PFSK-1 (cell line): ENCODE measurements around the gene SFXN3.

ENCODE experiments used
- FOXP2 ChIP-seq: optimal IDR thresholded peaks from 2 replicates; pipeline ENCODE3; 2011; ENCODE audit warnings: borderline replicate concordance, control low read depth, inconsistent platforms; ENCODE audit not compliant: insufficient read depth; ENCODE audit errors: extremely low read length, extremely low read depth
- POLR2AphosphoS5 ChIP-seq: IDR thresholded peaks from 2 replicates; pipeline ENCODE4 v1.6.1; 2012; ENCODE audit warnings: low read depth, mild to moderate bottlenecking, control low read depth, low read length, moderate library complexity
- SIN3A ChIP-seq: IDR thresholded peaks from 2 replicates; pipeline ENCODE4 v1.6.1; 2012; ENCODE audit warnings: mild to moderate bottlenecking, low read length, moderate library complexity, borderline replicate concordance; ENCODE audit not compliant: insufficient read depth
- TAF1 ChIP-seq: IDR thresholded peaks from 2 replicates; pipeline ENCODE4 v1.6.1; 2012; ENCODE audit warnings: low read length, control low read depth, borderline replicate concordance; ENCODE audit not compliant: insufficient read depth
- TF ChIP-seq, protein P1 (sequence below), 2 experiments: IDR thresholded peaks; 2 replicates each; pipeline versions ENCODE4 v1.6.1 to v1.8.0; 2011 to 2012; ENCODE audit warnings: low read depth in 2 of 2, low read length in 2 of 2, control low read depth in 1 of 2, inconsistent platforms in 1 of 2, mild to moderate bottlenecking in 1 of 2, moderate library complexity in 1 of 2; ENCODE audit not compliant: insufficient read depth in 1 of 2

SFXN3 gene

DNA sequence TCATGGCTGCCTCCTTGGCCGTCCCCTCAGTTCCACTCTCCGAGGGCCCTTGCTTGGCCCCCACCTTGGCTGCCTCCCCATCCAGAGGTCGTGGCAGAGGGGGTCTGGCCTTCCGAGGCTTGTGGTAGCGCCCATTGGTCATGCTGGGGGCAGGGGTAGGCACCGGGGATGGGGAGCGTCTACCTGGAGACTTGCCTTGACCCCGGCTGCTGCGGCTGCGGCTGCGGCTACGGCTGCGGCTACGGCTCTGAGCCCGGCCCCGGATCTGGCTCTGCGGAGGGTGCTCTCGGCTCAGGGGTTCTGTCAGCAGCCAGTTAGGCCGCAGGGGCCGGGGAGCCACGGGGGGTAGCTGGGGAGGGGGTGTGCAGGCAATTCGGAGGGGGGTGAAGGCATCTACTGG, 20.7 kb upstream of the SFXN3 start:
- TF ChIP-seq TAF1 = no peak
- TF ChIP-seq SIN3A = no peak
- no peak for TF ChIP-seq POLR2AphosphoS5
- TF ChIP-seq FOXP2 = no peak
- TF ChIP-seq, protein P1, sequence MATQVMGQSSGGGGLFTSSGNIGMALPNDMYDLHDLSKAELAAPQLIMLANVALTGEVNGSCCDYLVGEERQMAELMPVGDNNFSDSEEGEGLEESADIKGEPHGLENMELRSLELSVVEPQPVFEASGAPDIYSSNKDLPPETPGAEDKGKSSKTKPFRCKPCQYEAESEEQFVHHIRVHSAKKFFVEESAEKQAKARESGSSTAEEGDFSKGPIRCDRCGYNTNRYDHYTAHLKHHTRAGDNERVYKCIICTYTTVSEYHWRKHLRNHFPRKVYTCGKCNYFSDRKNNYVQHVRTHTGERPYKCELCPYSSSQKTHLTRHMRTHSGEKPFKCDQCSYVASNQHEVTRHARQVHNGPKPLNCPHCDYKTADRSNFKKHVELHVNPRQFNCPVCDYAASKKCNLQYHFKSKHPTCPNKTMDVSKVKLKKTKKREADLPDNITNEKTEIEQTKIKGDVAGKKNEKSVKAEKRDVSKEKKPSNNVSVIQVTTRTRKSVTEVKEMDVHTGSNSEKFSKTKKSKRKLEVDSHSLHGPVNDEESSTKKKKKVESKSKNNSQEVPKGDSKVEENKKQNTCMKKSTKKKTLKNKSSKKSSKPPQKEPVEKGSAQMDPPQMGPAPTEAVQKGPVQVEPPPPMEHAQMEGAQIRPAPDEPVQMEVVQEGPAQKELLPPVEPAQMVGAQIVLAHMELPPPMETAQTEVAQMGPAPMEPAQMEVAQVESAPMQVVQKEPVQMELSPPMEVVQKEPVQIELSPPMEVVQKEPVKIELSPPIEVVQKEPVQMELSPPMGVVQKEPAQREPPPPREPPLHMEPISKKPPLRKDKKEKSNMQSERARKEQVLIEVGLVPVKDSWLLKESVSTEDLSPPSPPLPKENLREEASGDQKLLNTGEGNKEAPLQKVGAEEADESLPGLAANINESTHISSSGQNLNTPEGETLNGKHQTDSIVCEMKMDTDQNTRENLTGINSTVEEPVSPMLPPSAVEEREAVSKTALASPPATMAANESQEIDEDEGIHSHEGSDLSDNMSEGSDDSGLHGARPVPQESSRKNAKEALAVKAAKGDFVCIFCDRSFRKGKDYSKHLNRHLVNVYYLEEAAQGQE (IDR thresholded peaks at IDR 0.05; ENCODE audit: insufficient read depth in 1 of 2, low read depth in 2 of 2, low read length in 2 of 2) = no peak

DNA sequence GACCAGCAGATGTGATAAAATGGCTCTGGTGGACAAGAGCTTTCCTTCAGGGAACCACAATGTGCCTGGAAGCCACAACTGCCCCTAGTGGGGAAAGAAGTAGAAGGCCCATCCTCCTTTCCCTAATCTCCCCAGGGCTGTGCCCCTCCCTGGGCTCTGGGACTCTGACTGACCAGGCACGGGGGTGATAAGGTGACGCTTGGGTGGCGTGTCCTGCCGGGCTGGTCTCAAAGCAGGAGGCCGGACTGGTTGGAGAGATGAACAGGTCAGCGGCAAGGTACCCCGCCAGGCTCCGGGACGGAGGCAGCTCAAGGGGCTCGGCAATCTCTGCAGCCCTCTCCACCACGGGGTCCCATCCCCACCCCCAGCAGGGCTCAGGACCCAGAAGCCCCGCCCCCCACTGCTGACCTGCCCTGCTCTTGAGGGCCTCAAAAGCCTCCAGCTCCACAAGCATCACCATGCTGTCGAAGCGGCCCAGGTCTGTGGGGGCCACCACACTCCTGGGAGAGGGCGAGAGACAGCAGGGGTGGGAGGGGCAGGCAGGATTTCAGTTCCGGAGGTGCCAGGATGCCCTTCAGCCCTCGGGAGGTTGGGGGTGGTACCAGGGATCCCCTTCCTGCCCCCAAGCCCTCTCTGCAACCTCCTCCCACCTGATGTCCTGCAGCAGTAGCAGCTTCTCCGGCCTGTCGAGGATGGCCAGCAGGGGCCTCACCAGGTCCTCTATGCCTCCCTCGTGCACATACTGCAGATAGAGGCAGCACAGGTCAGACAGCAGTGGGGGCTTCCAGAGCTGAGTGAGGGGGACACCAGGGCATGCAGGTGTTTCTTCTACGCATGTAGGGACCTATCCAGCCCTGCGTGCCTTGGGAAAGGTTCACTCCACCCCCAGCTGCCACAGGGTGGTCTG, 19.3 kb upstream of the SFXN3 start:
- TF ChIP-seq SIN3A (no peak), TAF1 (no peak), FOXP2 (no peak), POLR2AphosphoS5 (no peak)
- TF ChIP-seq, protein P1 (IDR thresholded peaks at IDR 0.05; ENCODE audit: insufficient read depth in 1 of 2, low read depth in 2 of 2, low read length in 2 of 2) = no peak

DNA sequence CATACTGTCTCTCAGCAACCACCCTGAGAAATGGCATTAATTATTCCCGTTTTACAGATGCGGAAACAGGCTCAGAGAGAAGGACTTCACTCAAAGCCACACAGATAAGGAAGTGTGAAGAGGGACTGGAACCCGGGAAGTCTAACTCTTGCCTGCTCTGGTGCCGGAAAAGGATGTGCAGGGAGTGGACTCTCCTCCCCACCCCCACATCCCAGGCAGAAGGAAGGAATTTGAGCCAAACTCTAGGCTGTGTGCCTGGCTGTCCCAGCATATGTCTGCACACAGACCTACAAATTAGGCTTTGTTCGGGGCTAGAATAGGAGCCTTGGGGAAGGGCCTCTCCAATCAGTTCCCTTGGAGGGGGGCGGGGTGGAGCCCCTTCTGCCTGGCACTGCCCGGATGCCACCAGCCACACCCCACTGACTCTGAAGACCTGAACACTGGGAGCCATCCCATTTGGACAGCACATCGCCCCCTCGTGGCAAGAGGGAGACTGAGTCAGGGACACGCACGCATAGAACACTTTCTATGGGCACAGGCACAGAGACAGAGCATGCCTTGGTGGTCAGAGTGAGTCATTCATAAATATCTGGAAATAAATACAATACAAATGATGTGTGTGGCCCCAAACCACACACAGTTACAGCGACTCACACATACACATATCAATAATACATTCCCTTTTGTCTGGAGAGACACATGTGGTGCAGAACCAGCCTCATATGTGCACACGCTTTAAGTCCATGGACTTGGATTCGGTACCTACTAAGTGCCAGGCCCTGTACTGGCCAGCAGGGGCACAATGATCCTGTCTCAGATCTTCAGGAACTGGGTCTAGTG, 18.3 kb upstream of the SFXN3 start:
- TF ChIP-seq, protein P1 (IDR thresholded peaks at IDR 0.05; ENCODE audit: insufficient read depth in 1 of 2, low read depth in 2 of 2, low read length in 2 of 2) = no peak
- TF ChIP-seq FOXP2 (no peak), TAF1 (peak; percentile 28; the same call in 1 of the 2 replicates), SIN3A (no peak), POLR2AphosphoS5 (no peak)

DNA sequence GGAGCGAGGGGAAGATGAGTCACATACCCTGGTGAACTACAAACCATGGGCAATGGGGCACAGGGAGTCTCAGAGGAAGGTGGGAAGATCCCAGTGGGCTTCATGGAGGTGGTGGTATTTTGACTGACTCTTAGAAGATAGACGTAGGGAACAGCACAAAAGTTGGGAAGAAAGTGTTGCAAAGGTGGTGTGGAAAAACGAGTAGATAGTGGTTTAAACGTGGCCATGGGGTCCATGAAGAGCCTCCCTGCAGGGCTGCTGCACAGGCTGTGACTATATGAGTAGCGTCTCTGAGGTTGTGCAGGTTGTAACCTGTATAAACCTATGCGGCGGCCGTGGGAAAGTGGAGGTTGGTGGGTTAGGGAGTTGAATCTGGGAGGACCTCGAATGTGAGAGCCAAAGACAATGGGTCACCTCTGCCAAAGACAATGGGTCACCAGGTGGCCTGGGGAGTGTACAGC, 17.6 kb upstream of the SFXN3 start:
- TF ChIP-seq POLR2AphosphoS5 (no peak), FOXP2 (no peak), TAF1 (no peak), SIN3A (no peak)
- TF ChIP-seq, protein P1 (IDR thresholded peaks at IDR 0.05; ENCODE audit: insufficient read depth in 1 of 2, low read depth in 2 of 2, low read length in 2 of 2) = no peak
